Suprapubic skin (tissue), 4 donors: Measurements from ENCODE around the gene GNG4. TPM values are rescaled to one million over a fixed set of nuclear protein-coding genes. Genes with fewer than 3 reads are reported as not detected.

Source experiments
- DNase-seq, 2 donors: peaks; one replicate each; pipeline ENCODE4 v3.0.0-alpha.2; 2019; ENCODE audit warnings: low spot score in 2 of 2
- H3K27ac ChIP-seq: fragments of 200-600 bp; sonication (generic); one replicate; pipeline ENCODE4 v1.5.1; 2019
- H3K27me3 ChIP-seq: fragments of 200-600 bp; sonication (generic); one replicate; pipeline ENCODE4 v1.5.1; 2019
- H3K36me3 ChIP-seq: fragments of 200-600 bp; sonication (generic); one replicate; pipeline ENCODE4 v1.5.1; 2019
- H3K4me1 ChIP-seq: fragments of 200-600 bp; sonication (generic); one replicate; pipeline ENCODE4 v1.5.1; 2019
- H3K4me3 ChIP-seq: fragments of 200-600 bp; sonication (generic); one replicate; pipeline ENCODE4 v1.5.1; 2019; ENCODE audit warnings: mild to moderate bottlenecking
- H3K9me3 ChIP-seq: fragments of 200-600 bp; sonication (generic); one replicate; pipeline ENCODE4 v1.5.1; 2019
- CTCF ChIP-seq, 2 donors: fragments of 200-600 bp in 1 of 2; fragments of 450-650 bp in 1 of 2; sonication (generic) in 1 of 2; IDR thresholded peaks; one replicate each; pipeline ENCODE4 v1.5.1; 2016 to 2019; ENCODE audit warnings: antibody characterized with exemption in 2 of 2, mild to moderate bottlenecking in 1 of 2, moderate library complexity in 1 of 2
- EP300 ChIP-seq: sonication (generic); formaldehyde crosslinking; IDR thresholded peaks from one replicate; pipeline ENCODE4 v1.6.1; 2017; ENCODE audit warnings: antibody characterized with exemption
- POLR2A ChIP-seq, 2 donors: fragments of 450-650 bp; IDR thresholded peaks; one replicate each; pipeline ENCODE4 v1.6.1; 2017; ENCODE audit warnings: antibody characterized with exemption in 2 of 2, mild to moderate bottlenecking in 2 of 2, moderate library complexity in 2 of 2
- POLR2AphosphoS5 ChIP-seq, 3 donors: sonication (generic); formaldehyde crosslinking; IDR thresholded peaks; one replicate each; pipeline ENCODE4 v1.6.1; 2017; ENCODE audit warnings: antibody characterized with exemption in 3 of 3
- WGBS: methylation state at CpG from one replicate; pipeline ENCODE4 v1.1.5; 2018; 5-methylcytosine and 5-hydroxymethylcytosine counted together
- total RNA-seq, 4 donors: library from RNA; depleted of rRNA; stranded (reverse); fragments of >200 nt; gene quantifications; one replicate each; pipeline ENCODE4 v1.1.0, GENCODE V29; 2016

The GNG4 gene
- total RNA-seq, 4 donors from 2014 or later = 0.13 to 0.76 (median 0.72) TPM; not detected in 1

GRCh38 chr1:235613602-235614001 lies 36.0 kb downstream of the GNG4 start:
- WGBS = 71% methylated on average over 2 of the region's 2 CpGs
- H3K4me1 ChIP-seq = no peaks in the 10 kb centered on the region
- no peak overlapping the region for H3K4me3 ChIP-seq
- TF ChIP-seq CTCF (IDR thresholded peaks at IDR 0.05) (no peak), POLR2AphosphoS5 (IDR thresholded peaks at IDR 0.05) (no peak), EP300 (no peak), POLR2A (IDR thresholded peaks at IDR 0.05) (no peak)
- DNase-seq = no peak
- no peaks in the 10 kb centered on the region for H3K9me3 ChIP-seq
- H3K27ac ChIP-seq = no peak overlapping the region
- no peaks in the 10 kb centered on the region for H3K36me3 ChIP-seq
- H3K27me3 ChIP-seq = no peaks in the 10 kb centered on the region

GRCh38 chr1:235612761-235613160 lies 36.8 kb downstream of the GNG4 start:
- TF ChIP-seq POLR2A (IDR thresholded peaks at IDR 0.05) (no peak), EP300 (no peak), CTCF (IDR thresholded peaks at IDR 0.05) (no peak), POLR2AphosphoS5 (IDR thresholded peaks at IDR 0.05) (no peak)
- H3K27me3 ChIP-seq = no peaks in the 10 kb centered on the region
- no peak overlapping the region for H3K27ac ChIP-seq
- H3K4me1 ChIP-seq = no peaks in the 10 kb centered on the region
- H3K9me3 ChIP-seq = no peaks in the 10 kb centered on the region
- no peak overlapping the region for H3K4me3 ChIP-seq
- 68% methylated on average over 3 of the region's 3 CpGs for WGBS
- H3K36me3 ChIP-seq = no peaks in the 10 kb centered on the region
- DNase-seq = no peak

GRCh38 chr1:235610157-235610556 lies 39.4 kb downstream of the GNG4 start:
- no peaks in the 10 kb centered on the region for H3K36me3 ChIP-seq
- 72% methylated on average over 6 of the region's 6 CpGs for WGBS
- H3K9me3 ChIP-seq = no peaks in the 10 kb centered on the region
- H3K4me1 ChIP-seq = no peaks in the 10 kb centered on the region
- no peak for DNase-seq
- H3K27ac ChIP-seq = no peak overlapping the region
- TF ChIP-seq POLR2AphosphoS5 (IDR thresholded peaks at IDR 0.05) = no peak
- no peak for TF ChIP-seq POLR2A (IDR thresholded peaks at IDR 0.05)
- no peak for TF ChIP-seq EP300
- no peak for TF ChIP-seq CTCF (IDR thresholded peaks at IDR 0.05)
- H3K4me3 ChIP-seq = no peak overlapping the region
- no peaks in the 10 kb centered on the region for H3K27me3 ChIP-seq

GRCh38 chr1:235608278-235608677 lies 41.3 kb downstream of the GNG4 start:
- DNase-seq = no peak
- H3K9me3 ChIP-seq = no peaks in the 10 kb centered on the region
- 45% methylated on average over 3 of the region's 3 CpGs for WGBS
- no peak overlapping the region for H3K27ac ChIP-seq
- no peak for TF ChIP-seq CTCF (IDR thresholded peaks at IDR 0.05)
- TF ChIP-seq POLR2A (IDR thresholded peaks at IDR 0.05) = no peak
- no peak for TF ChIP-seq POLR2AphosphoS5 (IDR thresholded peaks at IDR 0.05)
- TF ChIP-seq EP300 = no peak
- no peaks in the 10 kb centered on the region for H3K27me3 ChIP-seq
- H3K4me1 ChIP-seq = no peaks in the 10 kb centered on the region
- no peaks in the 10 kb centered on the region for H3K36me3 ChIP-seq
- no peak overlapping the region for H3K4me3 ChIP-seq

GRCh38 chr1:235607284-235607683 lies 42.3 kb downstream of the GNG4 start:
- Histone ChIP-seq H3K4me3 (no peak overlapping the region), H3K27me3 (no peaks in the 10 kb centered on the region), H3K36me3 (no peaks in the 10 kb centered on the region), H3K27ac (no peak overlapping the region), H3K9me3 (no peaks in the 10 kb centered on the region), H3K4me1 (no peaks in the 10 kb centered on the region)
- no peak for DNase-seq
- WGBS = 95% methylated on average over 11 of the region's 11 CpGs
- TF ChIP-seq POLR2AphosphoS5 (IDR thresholded peaks at IDR 0.05) (no peak), CTCF (IDR thresholded peaks at IDR 0.05) (no peak), POLR2A (IDR thresholded peaks at IDR 0.05) (no peak), EP300 (no peak)
